Uterus (tissue), 2 donors: ENCODE data around the gene SERP2.

Source experiments
- CTCF ChIP-seq, 4 experiments: fragments of 200-600 bp in 2 of 4; fragments of 450-650 bp in 2 of 4; sonication (generic) in 2 of 4; IDR thresholded peaks; one replicate each; pipeline ENCODE4 v1.5.1; 2016 to 2019; ENCODE audit warnings: antibody characterized with exemption in 4 of 4, mild to moderate bottlenecking in 2 of 4, moderate library complexity in 1 of 4
- POLR2A ChIP-seq, 2 donors: fragments of 450-650 bp; IDR thresholded peaks; one replicate each; pipeline ENCODE4 v1.6.1; 2016; ENCODE audit warnings: antibody characterized with exemption in 2 of 2, mild to moderate bottlenecking in 1 of 2, moderate library complexity in 1 of 2

GRCh38 chr13:44410328-44410859 lies 36.8 kb downstream of the SERP2 start:
- TF ChIP-seq POLR2A (IDR thresholded peaks at IDR 0.05) (no peak), CTCF (IDR thresholded peaks at IDR 0.05) (no peak)
